Measurements from ENCODE around the gene SIK2. TPM values are rescaled to one million over a fixed set of nuclear protein-coding genes. Genes with fewer than 3 reads are reported as not detected.

Gene SIK2
- total RNA-seq, result 16.3 TPM
- long read RNA-seq, full-length matches to known transcripts, result 2 of 6 reads
- long read RNA-seq, partial matches to known transcripts, result 0 of 6 reads
- long read RNA-seq, other reads (novel, unspliced or antisense), result 4 of 6 reads

DNA sequence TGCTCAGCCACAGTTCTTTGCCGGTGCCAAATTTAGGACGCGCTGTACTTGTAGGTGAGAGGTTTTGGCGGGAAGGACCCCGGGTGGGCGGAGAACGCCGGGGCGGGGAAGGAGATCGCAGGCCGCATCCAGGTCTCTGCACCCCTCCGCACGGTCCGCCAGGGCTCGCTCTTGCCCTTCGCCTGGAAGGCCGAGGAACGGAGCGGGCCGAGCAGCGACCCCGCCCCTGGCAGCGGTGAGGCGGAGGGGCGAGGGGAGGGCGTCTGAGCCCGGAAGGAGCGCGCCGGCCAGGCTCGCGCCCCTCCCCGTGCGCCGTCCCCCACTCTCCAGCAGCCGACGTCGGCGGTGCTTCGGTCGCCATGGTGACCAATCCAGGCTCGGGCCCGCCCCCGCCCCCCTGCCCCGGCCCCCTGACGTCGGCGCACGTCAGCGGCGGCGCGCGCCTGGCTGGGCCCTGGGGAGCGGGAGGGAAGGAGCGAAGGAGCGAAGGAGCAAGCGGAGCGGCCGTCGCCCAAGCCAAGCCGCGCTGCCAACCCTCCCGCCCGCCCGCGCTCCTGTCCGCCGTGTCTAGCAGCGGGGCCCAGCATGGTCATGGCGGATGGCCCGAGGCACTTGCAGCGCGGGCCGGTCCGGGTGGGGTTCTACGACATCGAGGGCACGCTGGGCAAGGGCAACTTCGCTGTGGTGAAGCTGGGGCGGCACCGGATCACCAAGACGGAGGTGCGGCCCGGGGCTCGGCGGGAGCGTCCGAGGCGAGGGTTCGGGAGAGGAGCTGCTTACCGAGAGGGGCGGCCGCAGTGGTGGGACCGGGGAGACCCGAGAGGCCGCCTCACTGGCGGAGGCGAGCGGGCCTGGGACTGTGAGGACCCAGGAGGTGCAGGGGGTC, at the start of gene SIK2:
Gene SIK2, plus strand, starts transcription at position 471 of the 886 bp plus-strand sequence. Its CDS starts 115 bp downstream, at position 586.
- H3K36me3 ChIP-seq, result no peaks in the 10 kb centered on the region
- DNase-seq, result peak; percentile 93
- H3K4me1 ChIP-seq, result peaks cover 65% of the 10 kb centered on the region
- peak within 1 kb of the TSS; percentile 84 for H3K4me3 ChIP-seq
- H3K27me3 ChIP-seq (ENCODE audit: low read depth), result no peaks in the 10 kb centered on the region
- TF ChIP-seq, protein P1, sequence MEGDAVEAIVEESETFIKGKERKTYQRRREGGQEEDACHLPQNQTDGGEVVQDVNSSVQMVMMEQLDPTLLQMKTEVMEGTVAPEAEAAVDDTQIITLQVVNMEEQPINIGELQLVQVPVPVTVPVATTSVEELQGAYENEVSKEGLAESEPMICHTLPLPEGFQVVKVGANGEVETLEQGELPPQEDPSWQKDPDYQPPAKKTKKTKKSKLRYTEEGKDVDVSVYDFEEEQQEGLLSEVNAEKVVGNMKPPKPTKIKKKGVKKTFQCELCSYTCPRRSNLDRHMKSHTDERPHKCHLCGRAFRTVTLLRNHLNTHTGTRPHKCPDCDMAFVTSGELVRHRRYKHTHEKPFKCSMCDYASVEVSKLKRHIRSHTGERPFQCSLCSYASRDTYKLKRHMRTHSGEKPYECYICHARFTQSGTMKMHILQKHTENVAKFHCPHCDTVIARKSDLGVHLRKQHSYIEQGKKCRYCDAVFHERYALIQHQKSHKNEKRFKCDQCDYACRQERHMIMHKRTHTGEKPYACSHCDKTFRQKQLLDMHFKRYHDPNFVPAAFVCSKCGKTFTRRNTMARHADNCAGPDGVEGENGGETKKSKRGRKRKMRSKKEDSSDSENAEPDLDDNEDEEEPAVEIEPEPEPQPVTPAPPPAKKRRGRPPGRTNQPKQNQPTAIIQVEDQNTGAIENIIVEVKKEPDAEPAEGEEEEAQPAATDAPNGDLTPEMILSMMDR (IDR thresholded peaks at IDR 0.05; ENCODE audit: borderline replicate concordance), result peak; percentile 94
- intact Hi-C loops (cut with micrococcal nuclease), result loop anchor here (5.0 kb wide), 1 partner anchor 175 kb away; no protein-coding TSS in a partner anchor
- no peaks in the 10 kb centered on the region for H3K9me3 ChIP-seq (replicated peaks)
- peak within 1 kb of the TSS; percentile 95 for H3K27ac ChIP-seq (replicated peaks)

DNA sequence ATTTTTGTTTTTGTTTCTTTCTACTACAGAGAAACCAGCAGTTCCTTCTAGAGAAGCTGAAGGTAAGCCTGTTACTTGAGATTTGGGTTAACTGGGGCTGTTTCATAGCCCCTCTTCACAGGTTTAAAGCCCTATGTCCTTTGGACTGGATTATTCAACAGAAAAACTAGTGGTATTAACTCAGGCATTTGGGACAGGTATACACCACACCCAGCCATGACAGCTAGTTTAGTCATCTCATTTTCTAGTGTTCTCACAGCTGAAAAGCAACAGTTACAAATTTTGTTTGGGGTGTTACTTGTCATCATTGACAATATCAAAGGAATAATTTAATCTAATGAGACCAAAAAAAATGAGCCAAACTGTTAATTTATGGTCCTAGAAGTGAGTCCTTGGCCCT, 47.7 kb upstream of the SIK2 start:
- H3K27me3 ChIP-seq (ENCODE audit: low read depth), result no peaks in the 10 kb centered on the region
- peaks cover 7% of the 10 kb centered on the region for H3K9me3 ChIP-seq (replicated peaks)
- intact Hi-C loops (cut with micrococcal nuclease), result no loop called here
- no peak overlapping the region for H3K27ac ChIP-seq (replicated peaks)
- no peaks in the 10 kb centered on the region for H3K4me1 ChIP-seq
- no peak for DNase-seq
- no peak overlapping the region for H3K4me3 ChIP-seq
- peaks cover 9% of the 10 kb centered on the region for H3K36me3 ChIP-seq
- TF ChIP-seq, protein P1 (IDR thresholded peaks at IDR 0.05; ENCODE audit: borderline replicate concordance), result no peak

DNA sequence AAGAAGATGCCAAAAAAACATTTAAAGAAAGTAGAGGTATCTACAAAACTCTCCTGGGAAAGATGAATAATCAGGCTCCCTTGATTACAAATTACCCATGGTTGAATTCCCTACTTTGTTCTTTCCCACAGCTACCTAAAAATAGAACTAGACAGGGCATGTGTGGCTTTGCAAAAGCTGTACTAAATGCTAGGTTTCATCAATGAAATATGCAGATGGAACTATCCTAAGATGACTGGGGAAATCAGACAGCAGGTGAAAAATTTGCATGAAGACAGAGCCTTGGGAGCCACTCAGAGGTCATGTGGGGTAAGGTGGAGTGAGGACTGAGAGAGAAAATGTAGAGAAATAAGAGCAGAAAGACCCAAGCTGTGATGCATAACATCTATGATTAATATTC, 47.0 kb upstream of the SIK2 start:
- Histone ChIP-seq H3K27me3 (ENCODE audit: low read depth) (no peaks in the 10 kb centered on the region), H3K27ac (replicated peaks) (no peak overlapping the region), H3K4me1 (no peaks in the 10 kb centered on the region), H3K4me3 (no peak overlapping the region), H3K36me3 (peaks cover 5% of the 10 kb centered on the region), H3K9me3 (replicated peaks) (peaks cover 7% of the 10 kb centered on the region)
- intact Hi-C loops (cut with micrococcal nuclease), result no loop called here
- TF ChIP-seq, protein P1 (IDR thresholded peaks at IDR 0.05; ENCODE audit: borderline replicate concordance), result no peak
- DNase-seq, result no peak

DNA sequence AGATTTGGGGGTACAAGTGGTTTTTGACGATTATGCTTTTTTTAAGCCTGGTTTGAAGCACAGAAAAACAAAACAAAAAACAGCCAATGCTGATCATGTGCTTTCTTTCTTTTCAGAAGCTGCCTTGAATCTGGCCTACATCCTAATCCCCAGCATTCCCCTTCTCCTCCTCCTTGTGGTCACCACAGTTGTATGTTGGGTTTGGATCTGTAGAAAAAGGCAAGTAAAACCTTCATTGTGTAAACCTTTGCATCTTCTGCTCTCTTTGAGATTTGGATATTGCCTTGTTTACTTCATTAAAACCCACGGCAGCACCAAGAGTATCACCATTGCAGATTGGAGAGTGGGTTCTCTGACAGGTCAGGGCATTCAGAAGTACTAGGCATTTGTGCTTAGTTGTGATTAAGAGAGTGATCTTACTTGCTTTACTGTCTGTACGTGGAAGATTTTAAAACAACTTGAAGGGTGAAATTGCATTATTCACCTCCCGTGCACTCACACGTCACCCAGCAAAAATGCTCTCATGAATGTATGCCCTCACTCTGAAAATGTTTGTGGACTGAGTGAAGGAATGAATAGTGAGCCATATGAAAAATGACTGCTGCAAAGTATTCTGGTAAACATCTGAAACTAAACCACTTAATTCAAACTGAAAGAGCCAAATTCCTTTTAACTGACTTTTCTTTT, 44.7 kb upstream of the SIK2 start:
- H3K27ac ChIP-seq (replicated peaks), result no peak overlapping the region

More for the DNA sequence above, 44.7 kb upstream of the SIK2 start:
- DNase-seq, result no peak
- Histone ChIP-seq H3K4me1 (no peaks in the 10 kb centered on the region), H3K4me3 (no peak overlapping the region), H3K36me3 (peaks cover 5% of the 10 kb centered on the region), H3K27me3 (ENCODE audit: low read depth) (no peaks in the 10 kb centered on the region), H3K9me3 (replicated peaks) (peaks cover 7% of the 10 kb centered on the region)
- TF ChIP-seq, protein P1 (IDR thresholded peaks at IDR 0.05; ENCODE audit: borderline replicate concordance), result no peak
- intact Hi-C loops (cut with micrococcal nuclease), result no loop called here
